C4-2B (cell line): ENCODE results near the gene TSHB.

Source experiments
- H3K27ac ChIP-seq: fragments of 450-650 bp; 2 replicates; pipeline ENCODE4 v1.5.1; 2017
- ZFX ChIP-seq: fragments of 450-650 bp; IDR thresholded peaks from 2 replicates; pipeline ENCODE4 v1.6.1; 2017
- TF ChIP-seq, protein P1 (sequence below): fragments of 450-650 bp; conservative IDR thresholded peaks from 2 replicates; pipeline ENCODE4 v1.5.1; 2017; ENCODE audit warnings: mild to moderate bottlenecking

The TSHB gene

GRCh38 chr1:115076384-115076915 is 46.8 kb downstream of the TSHB start:
- H3K27ac ChIP-seq, result no peak overlapping the region
- TF ChIP-seq ZFX, result no peak
- TF ChIP-seq, protein P1, sequence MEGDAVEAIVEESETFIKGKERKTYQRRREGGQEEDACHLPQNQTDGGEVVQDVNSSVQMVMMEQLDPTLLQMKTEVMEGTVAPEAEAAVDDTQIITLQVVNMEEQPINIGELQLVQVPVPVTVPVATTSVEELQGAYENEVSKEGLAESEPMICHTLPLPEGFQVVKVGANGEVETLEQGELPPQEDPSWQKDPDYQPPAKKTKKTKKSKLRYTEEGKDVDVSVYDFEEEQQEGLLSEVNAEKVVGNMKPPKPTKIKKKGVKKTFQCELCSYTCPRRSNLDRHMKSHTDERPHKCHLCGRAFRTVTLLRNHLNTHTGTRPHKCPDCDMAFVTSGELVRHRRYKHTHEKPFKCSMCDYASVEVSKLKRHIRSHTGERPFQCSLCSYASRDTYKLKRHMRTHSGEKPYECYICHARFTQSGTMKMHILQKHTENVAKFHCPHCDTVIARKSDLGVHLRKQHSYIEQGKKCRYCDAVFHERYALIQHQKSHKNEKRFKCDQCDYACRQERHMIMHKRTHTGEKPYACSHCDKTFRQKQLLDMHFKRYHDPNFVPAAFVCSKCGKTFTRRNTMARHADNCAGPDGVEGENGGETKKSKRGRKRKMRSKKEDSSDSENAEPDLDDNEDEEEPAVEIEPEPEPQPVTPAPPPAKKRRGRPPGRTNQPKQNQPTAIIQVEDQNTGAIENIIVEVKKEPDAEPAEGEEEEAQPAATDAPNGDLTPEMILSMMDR, result no peak

DNA sequence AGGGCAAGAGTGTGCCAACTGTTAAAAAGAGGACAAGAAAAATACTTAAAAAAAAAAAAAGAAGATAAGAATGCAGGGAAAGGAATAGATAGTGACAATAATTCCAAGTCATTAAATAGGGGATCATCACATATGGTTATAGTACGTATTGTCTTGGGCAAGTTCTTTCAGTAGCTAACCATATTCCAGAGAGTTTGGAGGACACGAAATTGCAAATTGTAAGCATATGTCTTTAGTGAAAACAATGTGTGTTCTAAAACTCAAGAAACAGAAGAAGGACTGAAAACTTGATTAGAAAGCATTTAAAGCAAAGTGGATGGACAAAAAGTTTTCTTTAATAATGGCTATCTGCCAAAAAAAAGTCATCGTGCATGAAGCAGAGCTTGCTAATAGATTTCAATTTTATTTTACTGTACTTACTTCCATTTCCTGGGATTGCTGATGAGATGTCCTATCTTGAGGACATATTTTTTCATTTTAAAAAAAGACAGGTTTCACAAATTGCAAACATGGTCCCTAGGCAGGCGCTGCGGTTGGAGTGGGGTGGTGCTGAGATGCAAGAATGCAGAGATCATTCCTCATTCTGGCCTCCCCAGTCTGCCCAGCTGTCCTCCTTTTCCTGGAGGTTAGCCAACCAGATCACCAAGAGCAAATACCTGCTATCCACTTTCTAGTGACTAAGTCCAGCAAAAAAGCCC is 47.8 kb downstream of the TSHB start:
- TF ChIP-seq ZFX, result no peak
- TF ChIP-seq, protein P1, result no peak
- no peak overlapping the region for H3K27ac ChIP-seq

GRCh38 chr1:115077984-115078330 is 48.3 kb downstream of the TSHB start:
- no peak for TF ChIP-seq ZFX
- TF ChIP-seq, protein P1, result no peak
- H3K27ac ChIP-seq, result no peak overlapping the region

DNA sequence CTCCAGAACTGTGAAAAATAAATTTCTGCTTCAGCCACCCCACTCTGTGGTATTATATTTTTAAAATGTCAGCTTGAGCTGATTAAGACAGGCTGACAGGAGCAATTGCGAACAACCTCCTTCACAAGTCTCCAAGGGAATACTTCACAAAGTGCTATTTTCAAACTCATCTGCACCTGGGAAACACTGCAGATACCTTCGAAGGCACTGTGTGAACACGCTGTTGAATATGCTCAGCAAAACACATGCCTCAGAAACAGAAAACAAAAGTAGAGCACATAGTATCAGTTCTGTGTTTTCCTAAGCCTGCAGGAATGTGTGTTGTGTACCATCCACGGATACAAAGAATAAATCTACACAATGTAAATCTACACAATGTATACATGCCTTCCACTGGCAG is 49.1 kb downstream of the TSHB start:
- no peak overlapping the region for H3K27ac ChIP-seq
- no peak for TF ChIP-seq ZFX
- TF ChIP-seq, protein P1, result no peak

DNA sequence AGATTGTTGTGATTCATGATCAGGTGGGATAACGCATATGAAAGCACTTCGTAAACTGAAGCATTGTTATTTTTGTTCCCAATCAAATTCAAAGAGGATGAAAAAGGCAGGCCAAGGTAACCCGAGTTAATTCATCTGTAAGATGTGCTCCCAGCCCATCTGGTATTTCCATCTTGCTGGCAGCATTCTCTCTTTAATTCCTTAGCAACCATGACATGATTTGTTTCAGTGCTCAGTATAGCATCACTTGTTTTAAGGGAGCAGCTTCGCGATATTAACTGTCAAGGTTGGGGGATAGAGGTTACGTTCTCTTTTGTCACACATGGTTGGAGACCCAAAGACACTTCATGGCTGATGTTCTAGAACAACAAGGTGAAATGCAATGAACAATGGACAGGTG is 53.3 kb downstream of the TSHB start:
- TF ChIP-seq ZFX, result no peak
- TF ChIP-seq, protein P1, result no peak
- H3K27ac ChIP-seq, result no peak overlapping the region
